ENCODE measurements around the gene GATA3.

DNA sequence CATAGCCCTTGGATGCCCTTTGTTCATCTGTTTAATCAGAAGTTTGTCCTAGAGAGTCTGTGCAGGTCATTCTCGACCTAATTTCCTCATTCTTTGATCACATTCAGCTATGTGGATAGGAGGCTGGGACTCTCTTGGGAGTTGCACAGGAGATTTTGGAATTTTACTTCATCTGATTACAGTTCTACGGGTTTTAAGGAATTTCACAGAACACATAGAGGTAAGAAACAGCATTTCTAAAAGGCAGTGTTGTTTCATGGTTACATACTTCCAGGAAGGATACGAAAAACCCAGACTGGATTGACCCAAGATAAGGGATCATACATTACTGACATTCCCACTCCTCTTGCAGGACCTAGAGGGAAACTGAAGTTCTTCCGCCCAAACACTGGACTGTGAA lies 45.9 kb downstream of the GATA3 start:
- TF ChIP-seq, protein P1, sequence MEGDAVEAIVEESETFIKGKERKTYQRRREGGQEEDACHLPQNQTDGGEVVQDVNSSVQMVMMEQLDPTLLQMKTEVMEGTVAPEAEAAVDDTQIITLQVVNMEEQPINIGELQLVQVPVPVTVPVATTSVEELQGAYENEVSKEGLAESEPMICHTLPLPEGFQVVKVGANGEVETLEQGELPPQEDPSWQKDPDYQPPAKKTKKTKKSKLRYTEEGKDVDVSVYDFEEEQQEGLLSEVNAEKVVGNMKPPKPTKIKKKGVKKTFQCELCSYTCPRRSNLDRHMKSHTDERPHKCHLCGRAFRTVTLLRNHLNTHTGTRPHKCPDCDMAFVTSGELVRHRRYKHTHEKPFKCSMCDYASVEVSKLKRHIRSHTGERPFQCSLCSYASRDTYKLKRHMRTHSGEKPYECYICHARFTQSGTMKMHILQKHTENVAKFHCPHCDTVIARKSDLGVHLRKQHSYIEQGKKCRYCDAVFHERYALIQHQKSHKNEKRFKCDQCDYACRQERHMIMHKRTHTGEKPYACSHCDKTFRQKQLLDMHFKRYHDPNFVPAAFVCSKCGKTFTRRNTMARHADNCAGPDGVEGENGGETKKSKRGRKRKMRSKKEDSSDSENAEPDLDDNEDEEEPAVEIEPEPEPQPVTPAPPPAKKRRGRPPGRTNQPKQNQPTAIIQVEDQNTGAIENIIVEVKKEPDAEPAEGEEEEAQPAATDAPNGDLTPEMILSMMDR (IDR thresholded peaks at IDR 0.05), result no peak
- no peak for TF ChIP-seq EP300 (IDR thresholded peaks at IDR 0.05)
